ENCODE measurements around the gene LMX1B.

The LMX1B gene

DNA sequence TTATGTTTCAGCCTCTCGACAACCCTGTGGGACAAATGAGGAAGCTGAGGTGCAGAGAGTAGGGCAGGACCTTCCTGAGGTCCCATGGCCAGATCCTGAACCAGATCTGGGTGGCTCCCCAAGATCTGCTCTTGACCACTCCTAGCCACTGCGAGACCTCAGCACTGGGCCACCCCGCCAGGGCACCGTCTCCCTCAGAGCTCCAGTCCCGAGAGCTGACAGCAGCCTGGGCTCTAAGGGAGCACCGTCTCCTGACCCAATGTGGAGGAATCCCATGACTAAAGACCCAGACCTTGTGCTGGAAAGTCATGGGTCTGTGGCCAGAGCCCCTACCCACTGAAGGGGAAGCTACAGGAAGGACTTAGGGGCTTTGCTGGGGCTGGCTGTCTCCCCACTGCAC lies 4.5 kb upstream of the LMX1B start:
- Histone ChIP-seq H3K4me1 (ENCODE audit: insufficient read depth, low read length) (peaks cover 9% of the 10 kb centered on the region), H3K9me3 (ENCODE audit: low read length) (no peaks in the 10 kb centered on the region), H2AFZ (ENCODE audit: low read depth, low read length) (no peak overlapping the region), H3K27me3 (ENCODE audit: insufficient read depth, low read length) (peaks cover 66% of the 10 kb centered on the region), H3K36me3 (ENCODE audit: insufficient read depth, low read length) (no peaks in the 10 kb centered on the region), H3K4me3 (ENCODE audit: low read length) (no peak overlapping the region)

DNA sequence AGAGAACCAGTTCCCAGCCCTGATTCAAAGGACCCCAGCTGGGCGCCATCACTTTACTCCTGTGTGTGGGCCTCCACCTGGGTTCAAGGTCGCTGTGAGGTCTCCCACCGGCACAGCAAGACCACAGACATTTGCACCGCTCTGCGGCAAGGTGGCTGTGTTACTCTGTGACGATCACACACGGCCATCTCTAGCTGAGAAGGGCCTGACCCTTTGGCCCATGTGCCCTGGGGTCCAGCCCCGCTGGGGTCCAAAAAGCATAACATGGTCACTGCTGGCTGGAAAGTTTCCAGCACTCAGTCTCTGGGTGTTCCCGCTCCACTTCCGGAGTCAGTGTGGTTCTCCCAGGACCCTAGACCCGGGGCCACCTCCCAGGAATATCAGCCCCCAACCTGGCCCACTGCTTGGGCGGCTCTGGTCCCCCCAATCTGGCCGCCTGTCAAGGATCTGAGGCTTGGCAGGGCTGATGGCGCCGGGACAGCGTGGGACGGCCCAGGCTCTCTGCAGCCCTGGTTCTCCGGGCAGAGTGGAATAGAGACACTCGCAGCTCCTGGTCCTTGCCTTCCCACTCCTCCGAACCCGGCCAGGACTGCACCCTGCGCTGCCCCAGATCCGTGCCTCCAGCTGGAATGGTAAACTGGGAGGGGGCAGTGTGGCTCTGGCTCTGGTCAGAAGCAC lies 3.9 kb upstream of the LMX1B start:
- no peak overlapping the region for H3K4me3 ChIP-seq (ENCODE audit: low read length)
- H2AFZ ChIP-seq (ENCODE audit: low read depth, low read length): no peak overlapping the region
- peaks cover 73% of the 10 kb centered on the region for H3K27me3 ChIP-seq (ENCODE audit: insufficient read depth, low read length)
- no peaks in the 10 kb centered on the region for H3K36me3 ChIP-seq (ENCODE audit: insufficient read depth, low read length)
- H3K4me1 ChIP-seq (ENCODE audit: insufficient read depth, low read length): peaks cover 9% of the 10 kb centered on the region
- no peaks in the 10 kb centered on the region for H3K9me3 ChIP-seq (ENCODE audit: low read length)

- Histone ChIP-seq H3K36me3 (ENCODE audit: insufficient read depth, low read length) (no peaks in the 10 kb centered on the region), H3K4me1 (ENCODE audit: insufficient read depth, low read length) (peaks cover 9% of the 10 kb centered on the region), H3K27me3 (ENCODE audit: insufficient read depth, low read length) (peaks cover 86% of the 10 kb centered on the region), H3K9me3 (ENCODE audit: low read length) (no peaks in the 10 kb centered on the region), H3K4me3 (ENCODE audit: low read length) (no peak overlapping the region), H2AFZ (ENCODE audit: low read depth, low read length) (no peak overlapping the region)
Measured at GRCh38 chr9:126611193-126611591, 2.5 kb upstream of the LMX1B start.

- no peaks in the 10 kb centered on the region for H3K36me3 ChIP-seq (ENCODE audit: insufficient read depth, low read length)
- peaks cover 89% of the 10 kb centered on the region for H3K27me3 ChIP-seq (ENCODE audit: insufficient read depth, low read length)
- H2AFZ ChIP-seq (ENCODE audit: low read depth, low read length): no peak overlapping the region
- H3K9me3 ChIP-seq (ENCODE audit: low read length): no peaks in the 10 kb centered on the region
- H3K4me1 ChIP-seq (ENCODE audit: insufficient read depth, low read length): peaks cover 9% of the 10 kb centered on the region
- no peak overlapping the region for H3K4me3 ChIP-seq (ENCODE audit: low read length)
Measured at GRCh38 chr9:126611592-126612325, 2.0 kb upstream of the LMX1B start.

- no peak overlapping the region for H3K4me3 ChIP-seq (ENCODE audit: low read length)
- no peaks in the 10 kb centered on the region for H3K36me3 ChIP-seq (ENCODE audit: insufficient read depth, low read length)
- peaks cover 89% of the 10 kb centered on the region for H3K27me3 ChIP-seq (ENCODE audit: insufficient read depth, low read length)
- peaks cover 9% of the 10 kb centered on the region for H3K4me1 ChIP-seq (ENCODE audit: insufficient read depth, low read length)
- H3K9me3 ChIP-seq (ENCODE audit: low read length): no peaks in the 10 kb centered on the region
- no peak overlapping the region for H2AFZ ChIP-seq (ENCODE audit: low read depth, low read length)
Measured at GRCh38 chr9:126612326-126612812, 1.4 kb upstream of the LMX1B start.

GRCh38 chr9:126612813-126613641 lies 701 bp upstream of the LMX1B start:
- Histone ChIP-seq H3K27me3 (ENCODE audit: insufficient read depth, low read length) (peaks cover 91% of the 10 kb centered on the region), H3K36me3 (ENCODE audit: insufficient read depth, low read length) (no peaks in the 10 kb centered on the region), H3K4me1 (ENCODE audit: insufficient read depth, low read length) (peaks cover 11% of the 10 kb centered on the region), H3K9me3 (ENCODE audit: low read length) (no peaks in the 10 kb centered on the region), H3K4me3 (ENCODE audit: low read length) (no peak overlapping the region), H2AFZ (ENCODE audit: low read depth, low read length) (no peak overlapping the region)

DNA sequence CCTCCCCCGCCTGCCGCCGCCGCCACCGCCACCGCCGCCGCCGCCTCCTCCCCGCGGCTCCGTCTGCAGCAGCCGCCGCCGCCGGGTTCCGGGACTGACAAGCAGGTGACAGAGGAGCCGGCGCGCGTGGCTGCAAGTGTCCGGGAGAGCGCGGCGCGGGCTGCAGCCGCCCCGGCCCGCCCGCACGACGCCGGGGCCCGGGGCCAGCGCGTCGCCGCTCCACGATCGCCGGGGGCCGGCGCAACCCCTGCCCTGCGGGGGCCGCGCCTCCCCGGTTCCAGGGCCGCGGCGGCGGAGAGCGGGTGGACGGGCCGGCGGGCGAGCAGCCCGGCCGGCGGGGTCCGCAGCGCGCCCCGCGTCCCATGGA lies 343 bp downstream of the LMX1B start:
- H3K27me3 ChIP-seq (ENCODE audit: insufficient read depth, low read length): peaks cover 91% of the 10 kb centered on the region
- H3K36me3 ChIP-seq (ENCODE audit: insufficient read depth, low read length): no peaks in the 10 kb centered on the region
- no peak overlapping the region for H2AFZ ChIP-seq (ENCODE audit: low read depth, low read length)
- no peaks in the 10 kb centered on the region for H3K9me3 ChIP-seq (ENCODE audit: low read length)
- peaks cover 17% of the 10 kb centered on the region for H3K4me1 ChIP-seq (ENCODE audit: insufficient read depth, low read length)
- no peak overlapping the region for H3K4me3 ChIP-seq (ENCODE audit: low read length)

- H3K4me3 ChIP-seq (ENCODE audit: low read length): no peak overlapping the region
- H3K4me1 ChIP-seq (ENCODE audit: insufficient read depth, low read length): peaks cover 17% of the 10 kb centered on the region
- H3K36me3 ChIP-seq (ENCODE audit: insufficient read depth, low read length): no peaks in the 10 kb centered on the region
Measured at GRCh38 chr9:126614455-126615244, 922 bp downstream of the LMX1B start.

DNA sequence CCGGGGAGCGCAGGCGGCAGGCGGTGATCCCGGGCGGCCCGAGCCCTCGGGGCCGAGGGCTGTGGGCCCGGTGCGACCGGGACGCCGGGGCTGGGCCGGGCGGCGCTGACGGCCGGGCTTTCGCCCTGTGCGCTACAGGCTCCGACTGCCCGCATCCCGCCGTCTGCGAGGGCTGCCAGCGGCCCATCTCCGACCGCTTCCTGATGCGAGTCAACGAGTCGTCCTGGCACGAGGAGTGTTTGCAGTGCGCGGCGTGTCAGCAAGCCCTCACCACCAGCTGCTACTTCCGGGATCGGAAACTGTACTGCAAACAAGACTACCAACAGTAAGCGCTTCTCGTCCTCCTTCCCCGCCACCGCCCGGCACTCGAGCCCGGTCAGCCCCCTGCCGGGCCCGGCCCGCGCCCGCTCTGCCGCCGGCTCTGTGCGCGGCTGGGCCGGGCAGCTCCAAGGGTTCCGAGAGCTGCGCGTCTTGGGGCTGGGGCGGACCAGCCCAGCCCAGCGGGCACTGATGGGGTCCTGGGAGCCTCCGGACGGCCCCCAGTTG lies 1.6 kb downstream of the LMX1B start:
- Histone ChIP-seq H3K4me1 (ENCODE audit: insufficient read depth, low read length) (peaks cover 17% of the 10 kb centered on the region), H3K36me3 (ENCODE audit: insufficient read depth, low read length) (no peaks in the 10 kb centered on the region), H3K27me3 (ENCODE audit: insufficient read depth, low read length) (peaks cover 91% of the 10 kb centered on the region), H3K4me3 (ENCODE audit: low read length) (no peak overlapping the region), H2AFZ (ENCODE audit: low read depth, low read length) (peak overlapping the region; percentile 40), H3K9me3 (ENCODE audit: low read length) (no peaks in the 10 kb centered on the region)

More at GRCh38 chr9:126614455-126615244, 922 bp downstream of the LMX1B start:
- H3K9me3 ChIP-seq (ENCODE audit: low read length): no peaks in the 10 kb centered on the region
- H3K27me3 ChIP-seq (ENCODE audit: insufficient read depth, low read length): peaks cover 91% of the 10 kb centered on the region
- no peak overlapping the region for H2AFZ ChIP-seq (ENCODE audit: low read depth, low read length)

DNA sequence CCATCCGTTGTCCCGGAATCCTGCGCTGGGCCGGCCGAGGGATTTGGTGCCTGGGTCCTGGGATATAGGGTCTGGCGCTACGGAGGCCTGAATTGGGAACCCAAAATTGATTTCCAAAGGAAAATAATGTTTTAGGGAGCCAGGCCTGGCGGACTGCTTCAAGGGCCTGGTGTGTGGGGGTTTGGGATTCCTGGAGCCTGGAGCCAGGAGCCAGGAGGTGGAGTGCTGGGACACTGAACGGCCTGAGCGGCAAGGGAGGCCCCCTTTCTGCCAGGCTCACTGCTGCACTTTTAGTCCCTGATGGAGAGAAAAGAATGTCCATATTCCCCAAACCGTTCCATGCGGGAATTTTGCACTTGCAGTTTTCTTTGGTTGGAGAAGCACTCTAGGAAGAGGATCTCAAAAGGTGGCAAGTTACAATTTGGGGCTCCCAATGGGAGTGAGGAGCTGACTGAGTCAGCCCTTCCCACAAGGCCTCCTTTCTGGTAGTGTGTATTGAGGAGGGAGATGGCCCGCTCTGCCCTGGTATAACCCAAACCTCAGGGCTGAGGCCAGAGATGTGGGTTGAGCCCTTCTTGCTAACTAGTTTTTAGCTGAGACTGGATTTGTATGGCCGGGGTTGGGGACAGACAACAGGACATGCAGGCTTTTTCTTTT lies 2.2 kb downstream of the LMX1B start:
- H2AFZ ChIP-seq (ENCODE audit: low read depth, low read length): no peak overlapping the region
- no peaks in the 10 kb centered on the region for H3K36me3 ChIP-seq (ENCODE audit: insufficient read depth, low read length)
- H3K27me3 ChIP-seq (ENCODE audit: insufficient read depth, low read length): peaks cover 91% of the 10 kb centered on the region
- no peaks in the 10 kb centered on the region for H3K9me3 ChIP-seq (ENCODE audit: low read length)
- no peak overlapping the region for H3K4me3 ChIP-seq (ENCODE audit: low read length)
- H3K4me1 ChIP-seq (ENCODE audit: insufficient read depth, low read length): peaks cover 15% of the 10 kb centered on the region

GRCh38 chr9:126616521-126616976 lies 2.8 kb downstream of the LMX1B start:
- no peak overlapping the region for H3K4me3 ChIP-seq (ENCODE audit: low read length)

More at GRCh38 chr9:126616521-126616976, 2.8 kb downstream of the LMX1B start:
- no peaks in the 10 kb centered on the region for H3K9me3 ChIP-seq (ENCODE audit: low read length)
- no peak overlapping the region for H2AFZ ChIP-seq (ENCODE audit: low read depth, low read length)
- peaks cover 91% of the 10 kb centered on the region for H3K27me3 ChIP-seq (ENCODE audit: insufficient read depth, low read length)
- H3K4me1 ChIP-seq (ENCODE audit: insufficient read depth, low read length): peaks cover 15% of the 10 kb centered on the region
- H3K36me3 ChIP-seq (ENCODE audit: insufficient read depth, low read length): no peaks in the 10 kb centered on the region
